ENCODE data around the gene VIT. TPM values are rescaled to one million over a fixed set of nuclear protein-coding genes. Genes with fewer than 3 reads are reported as not detected.
A peak's percentile ranks its signal among the peaks of the same experiment; 100 is the strongest.

VIT gene
- total RNA-seq, 1 donor from 2014 or later: 2.6 TPM

DNA sequence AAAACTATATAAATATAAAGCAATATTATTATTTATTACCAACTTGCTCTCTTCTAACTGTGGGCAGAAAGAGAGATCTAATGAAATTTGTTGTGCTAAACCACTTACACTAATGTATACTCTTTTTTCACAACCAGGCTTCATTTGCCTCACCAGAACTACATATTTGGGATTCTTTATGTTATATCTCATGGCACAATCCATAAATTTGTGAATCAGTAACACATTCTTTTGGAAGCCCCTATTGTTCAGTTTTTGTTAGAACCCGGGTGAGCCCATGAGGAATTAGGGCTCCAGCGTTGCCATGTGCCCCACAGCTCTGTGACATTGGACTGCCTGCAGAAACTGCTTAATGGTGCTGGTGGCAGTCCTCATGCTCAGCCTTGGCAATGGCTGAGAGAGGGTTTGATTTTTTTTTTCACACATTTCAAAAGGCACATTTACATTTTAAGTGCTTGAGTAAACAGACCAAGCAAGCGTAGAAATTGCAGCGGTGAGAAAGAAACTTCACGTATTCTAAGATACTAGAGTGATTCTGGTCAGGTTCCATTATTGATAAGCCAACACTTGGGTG is 15.3 kb downstream of the VIT start:
- ATAC-seq: no peak

DNA sequence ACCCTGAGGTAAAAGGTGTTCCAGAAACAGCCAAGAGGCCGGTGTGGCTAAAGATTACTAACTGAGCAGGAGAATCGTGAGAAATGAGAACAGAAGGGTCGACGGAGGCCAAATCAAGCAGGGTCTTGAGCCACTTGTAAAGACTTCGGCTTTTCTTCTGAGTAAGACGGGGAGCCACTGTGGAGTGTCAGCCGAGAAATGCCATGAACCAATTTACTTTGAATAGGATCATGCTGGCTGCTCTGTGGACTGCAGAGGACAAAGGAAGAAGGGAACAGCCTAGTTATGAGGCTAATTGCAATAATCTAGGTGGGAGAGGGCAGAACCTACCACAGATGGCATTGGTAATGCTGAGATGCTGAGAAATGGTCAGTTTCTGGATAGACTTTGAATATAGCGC is 16.8 kb downstream of the VIT start:
- no peak for ATAC-seq

DNA sequence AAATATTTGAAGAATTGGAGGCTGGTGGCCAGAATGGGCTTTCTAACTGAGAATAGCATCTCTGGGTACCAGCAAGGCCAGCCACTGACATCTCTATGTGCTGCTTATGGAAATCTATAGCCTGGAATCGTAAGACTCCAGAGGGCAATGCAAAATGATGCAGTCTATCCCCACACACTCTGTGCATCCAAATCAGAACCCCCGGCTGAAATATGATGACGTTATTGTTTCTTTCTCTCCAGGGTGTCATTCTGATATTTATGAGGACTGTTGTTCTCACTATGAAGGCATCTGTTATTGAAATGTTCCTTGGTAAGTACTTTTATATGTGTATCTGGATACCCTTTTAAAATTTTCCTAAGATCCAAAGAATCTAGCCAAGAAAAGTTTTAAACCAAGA is 19.6 kb downstream of the VIT start:
- ATAC-seq: no peak

DNA sequence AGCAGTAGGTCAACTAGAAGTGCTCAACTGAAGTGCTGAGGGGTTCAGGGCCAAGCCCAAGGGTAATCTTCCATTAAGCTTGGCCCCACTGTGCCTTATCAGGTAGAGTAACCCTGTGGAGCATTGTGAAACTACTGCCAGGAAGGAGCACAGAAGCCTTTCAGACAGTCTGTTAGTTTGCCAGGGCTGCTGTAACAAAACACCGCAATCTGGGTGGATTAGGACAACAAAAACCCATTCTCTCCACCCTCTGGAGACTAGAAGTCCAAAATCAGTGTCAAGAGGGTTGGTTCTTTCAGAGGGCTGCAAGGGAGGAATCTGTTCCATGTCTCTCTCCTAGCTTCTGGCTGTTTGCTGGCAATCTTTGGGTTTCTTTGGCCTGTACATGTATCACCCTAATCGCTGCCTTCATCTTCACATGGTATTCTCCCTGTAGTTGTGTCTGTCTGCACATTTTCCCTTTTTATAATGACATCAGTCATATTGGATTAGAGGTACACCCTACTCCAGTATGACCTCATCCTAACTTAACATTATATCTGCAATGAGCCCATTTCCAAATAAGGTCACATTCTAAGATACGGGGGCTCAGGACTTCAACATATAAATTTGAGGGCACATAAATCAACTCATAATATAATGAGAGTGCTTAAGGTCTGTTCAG is 21.2 kb downstream of the VIT start:
- no peak for ATAC-seq

DNA sequence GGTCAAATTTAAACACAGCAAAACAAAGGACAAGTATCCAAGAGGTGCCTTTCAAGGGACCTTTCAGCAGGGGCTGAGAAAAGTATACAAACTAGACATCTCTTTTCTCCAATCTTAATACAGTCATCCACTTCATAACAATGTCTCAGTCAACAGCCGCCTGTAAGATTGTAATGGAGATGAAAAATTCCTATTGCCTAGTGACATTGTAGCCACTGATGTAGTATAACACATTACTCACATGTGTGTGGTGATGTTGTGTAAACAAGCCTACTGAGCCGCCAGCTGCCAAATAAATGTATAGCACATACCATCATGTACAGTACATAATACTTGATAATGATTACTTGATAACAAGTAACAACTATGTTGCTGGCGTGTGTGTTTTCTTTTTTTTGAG is 31.0 kb downstream of the VIT start:
- ATAC-seq: no peak

DNA sequence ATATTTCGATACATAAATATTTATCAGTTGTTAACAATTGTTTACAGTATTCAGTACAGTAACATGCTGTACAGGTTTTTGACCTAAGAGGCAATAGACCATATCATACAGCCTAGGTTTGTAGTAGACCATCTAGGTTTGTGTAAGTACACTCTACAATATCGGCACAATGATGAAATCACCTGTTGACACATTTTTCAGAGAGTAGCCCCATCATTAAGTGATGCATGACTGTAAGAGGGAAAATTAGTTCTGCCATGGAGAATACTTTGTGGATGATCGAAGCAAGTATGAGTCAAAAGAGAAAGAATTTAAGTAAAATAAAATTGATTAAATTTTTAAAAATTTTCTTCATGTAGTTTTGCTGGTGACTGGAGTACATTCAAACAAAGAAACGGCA is 32.6 kb downstream of the VIT start:
- no peak for ATAC-seq

DNA sequence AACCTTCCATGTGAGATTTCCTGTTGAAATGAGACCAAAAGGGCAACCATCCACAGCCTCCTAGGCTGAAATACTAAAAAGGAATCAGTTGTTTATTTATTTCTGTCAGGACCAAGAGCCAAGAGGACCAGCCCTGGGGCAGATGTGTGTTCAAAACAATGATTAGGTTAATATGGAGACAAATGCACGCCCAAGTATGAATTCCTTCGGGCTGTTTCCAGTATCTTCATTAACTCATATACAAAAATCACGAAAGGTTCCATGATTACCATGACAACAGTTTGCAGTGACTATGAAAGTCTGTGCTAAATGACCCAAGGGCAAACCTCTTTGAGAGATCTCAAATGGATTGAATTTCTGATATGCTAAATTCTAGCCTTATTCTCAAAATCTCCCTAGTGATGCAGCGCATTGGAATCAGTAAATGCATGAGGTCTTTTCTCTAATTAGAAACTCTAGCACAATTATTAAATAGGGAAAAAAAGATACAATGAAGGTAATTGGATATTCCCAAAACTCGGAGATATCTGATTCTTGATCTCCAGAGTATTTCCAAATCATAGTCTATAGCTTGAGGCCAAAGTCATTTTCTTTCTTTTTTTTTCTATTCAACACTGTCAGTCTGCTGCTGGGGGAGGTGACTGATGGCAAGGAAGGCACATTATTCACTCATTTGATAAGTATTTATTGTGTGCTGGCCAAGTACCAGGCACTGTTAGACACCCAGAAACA is 35.6 kb downstream of the VIT start:
- no peak for ATAC-seq

DNA sequence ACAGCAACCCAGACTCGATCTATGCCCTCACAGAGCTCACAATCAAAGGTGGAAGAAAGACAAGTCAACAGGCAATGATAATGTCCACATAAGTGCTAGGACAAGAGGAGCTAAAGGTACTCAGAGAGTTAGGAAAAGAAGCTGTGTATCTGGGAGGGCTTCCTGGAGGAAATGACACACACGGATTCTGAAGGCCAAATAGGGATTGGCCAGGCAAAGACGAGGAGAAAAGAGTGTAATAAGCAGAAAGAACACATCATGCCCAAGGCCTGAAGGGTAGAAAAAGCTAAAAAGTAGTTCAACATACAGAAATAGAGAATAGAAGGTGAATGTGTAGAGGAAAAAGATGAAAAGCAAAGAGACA is 36.1 kb downstream of the VIT start:
- ATAC-seq: no peak

DNA sequence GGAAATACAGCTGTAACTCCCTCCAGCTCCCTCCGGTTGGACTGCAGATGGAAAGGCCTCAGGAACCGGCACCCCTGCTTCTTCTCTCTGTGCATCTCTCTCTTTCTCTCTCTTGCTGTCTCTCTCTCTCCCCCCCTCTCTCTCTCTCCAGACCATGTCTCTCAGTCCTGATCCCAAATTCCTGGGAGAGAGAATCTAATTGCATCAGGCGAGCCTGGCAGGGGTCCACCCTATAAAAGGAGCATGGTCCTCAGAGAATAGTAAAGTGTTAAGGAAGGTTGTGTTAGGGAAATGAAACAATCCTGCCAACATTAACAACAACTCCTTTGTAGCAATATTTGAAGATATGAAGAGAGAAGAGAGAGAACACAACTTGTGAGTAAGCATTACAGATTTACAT is 36.7 kb downstream of the VIT start:
- no peak for ATAC-seq

DNA sequence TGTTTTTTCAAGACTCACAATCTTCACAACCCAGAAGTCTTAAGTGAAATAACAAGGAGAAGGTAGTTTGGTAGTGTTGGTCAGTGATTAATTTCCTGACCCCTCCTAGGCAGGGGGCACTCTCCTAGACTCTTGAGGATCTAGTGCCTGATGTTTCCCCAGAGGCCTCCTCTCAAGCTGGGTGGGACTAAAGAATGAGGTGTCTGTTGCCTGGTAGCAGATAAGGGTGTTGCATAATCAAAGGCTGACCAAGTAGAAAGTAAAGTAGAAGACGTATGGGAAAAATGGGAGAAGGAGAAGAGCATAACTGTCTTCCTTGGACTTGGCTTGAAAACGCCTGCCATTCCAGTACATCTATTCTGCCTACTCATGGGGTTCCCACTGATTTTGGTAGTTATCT is 37.8 kb downstream of the VIT start:
- no peak for ATAC-seq

DNA sequence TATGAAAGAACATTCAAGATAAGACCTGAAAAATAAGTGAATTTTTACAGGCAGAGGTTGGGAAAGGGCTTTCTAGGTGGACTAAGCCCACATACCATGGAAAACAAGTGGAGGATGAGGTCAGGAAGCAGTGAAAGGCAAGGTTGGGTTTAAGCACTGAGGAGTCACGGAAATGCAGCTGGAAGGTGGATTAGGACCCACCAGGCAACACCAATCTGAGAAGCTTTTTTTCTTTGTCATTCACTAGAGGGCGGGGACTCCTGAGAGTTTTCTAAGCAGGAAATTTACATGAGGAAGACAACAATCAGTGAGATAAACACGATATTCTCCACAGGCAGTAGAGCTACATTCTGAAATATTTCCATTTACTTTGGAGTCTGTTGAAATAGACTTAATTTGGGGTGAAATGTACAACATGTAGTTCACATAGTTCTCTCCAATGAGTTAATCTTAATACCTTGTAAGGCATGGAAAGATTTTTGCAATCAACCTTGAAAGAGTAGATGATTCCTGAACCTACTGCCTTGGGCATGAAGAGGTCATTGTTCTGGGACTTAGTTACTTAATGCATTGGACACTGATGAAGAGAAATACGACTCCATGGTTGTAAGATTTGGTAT is 40.7 kb downstream of the VIT start:
- peak; percentile 75 for ATAC-seq

DNA sequence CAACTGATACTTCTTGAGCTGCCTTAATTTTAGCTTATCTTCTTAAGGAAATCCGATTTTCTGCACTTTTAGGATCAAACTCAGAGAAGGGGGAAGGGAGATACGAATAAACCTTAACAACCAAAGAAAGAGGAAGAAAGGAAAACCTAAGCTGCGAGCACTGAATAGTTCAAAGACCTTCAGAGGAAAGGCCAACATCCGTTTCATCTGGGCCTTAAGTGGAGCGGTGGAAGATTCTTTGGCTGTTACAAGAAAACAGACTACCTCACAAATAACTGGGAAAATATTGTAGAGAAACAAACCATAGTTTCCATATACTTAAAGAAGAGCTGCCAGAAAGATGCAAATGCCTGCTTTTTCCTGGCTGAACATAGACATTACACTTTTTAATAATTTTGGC is 43.6 kb downstream of the VIT start:
- no peak for ATAC-seq

DNA sequence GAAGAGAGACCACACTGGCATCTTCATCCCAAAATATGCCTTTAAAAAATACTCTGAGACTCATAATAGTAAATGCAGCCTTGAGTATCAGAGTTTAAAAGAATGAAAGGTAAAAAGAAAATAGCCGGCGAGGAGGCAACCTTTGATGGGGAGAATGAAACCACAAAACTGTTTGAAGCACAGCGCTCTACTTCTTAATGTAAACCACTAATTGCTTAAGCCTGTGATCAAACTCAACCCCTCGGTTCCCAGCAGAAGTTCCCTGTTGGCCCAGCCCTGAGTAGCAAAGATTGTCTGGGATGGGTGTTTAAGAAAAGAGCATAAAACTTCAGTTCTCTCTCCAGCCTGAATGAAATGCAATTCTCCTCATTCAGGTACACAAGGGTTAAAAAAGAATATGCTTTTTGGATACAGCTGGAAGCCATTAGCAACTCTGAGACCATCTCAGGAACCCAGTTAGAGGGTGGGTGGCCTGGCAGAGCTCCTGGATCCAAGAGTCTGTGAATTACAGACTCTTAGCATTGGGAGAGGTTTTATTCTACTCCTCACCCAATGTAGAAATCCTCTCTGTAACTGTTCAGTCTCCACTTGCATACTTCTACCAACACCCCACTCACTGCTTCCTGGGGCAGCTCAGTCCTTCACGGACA is 44.8 kb downstream of the VIT start:
- ATAC-seq: no peak

DNA sequence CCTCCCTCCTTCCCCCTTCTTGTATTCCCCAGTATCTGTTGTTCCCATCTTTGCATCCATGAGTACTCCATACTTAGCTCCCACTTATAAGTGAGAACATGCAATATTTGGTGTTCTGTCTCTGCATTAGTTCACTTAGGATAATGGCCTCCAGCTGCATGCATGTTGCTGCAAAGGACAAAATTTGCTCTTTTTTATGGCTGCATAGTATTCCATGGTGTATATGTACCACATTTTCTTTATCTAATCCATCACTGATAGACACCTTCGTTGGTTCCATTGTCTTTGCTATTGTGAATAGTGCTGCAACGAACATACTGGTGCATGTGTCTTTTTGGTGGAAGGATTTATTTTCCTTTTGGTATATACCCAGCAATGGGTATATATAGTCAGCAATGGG is 47.4 kb downstream of the VIT start:
- no peak for ATAC-seq

DNA sequence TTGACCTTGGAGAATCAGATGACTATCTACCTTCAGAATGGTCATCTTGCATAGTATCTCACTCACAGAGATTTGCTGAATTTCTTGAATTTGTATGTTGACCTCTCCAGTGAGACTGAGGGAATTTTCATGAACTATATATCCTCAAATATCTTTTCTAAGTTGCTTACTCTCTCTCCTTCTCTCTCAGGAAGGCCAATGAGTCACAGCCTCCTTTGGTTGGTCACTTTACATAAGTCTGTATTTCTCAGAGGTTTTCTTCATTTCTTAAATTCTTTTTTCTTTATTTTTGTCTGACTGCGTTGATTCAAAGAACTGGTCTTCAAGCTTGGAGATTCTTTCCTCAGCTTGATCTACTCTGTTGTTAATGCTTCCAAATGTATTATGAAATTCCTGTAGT is 51.7 kb downstream of the VIT start:
- ATAC-seq: no peak

DNA sequence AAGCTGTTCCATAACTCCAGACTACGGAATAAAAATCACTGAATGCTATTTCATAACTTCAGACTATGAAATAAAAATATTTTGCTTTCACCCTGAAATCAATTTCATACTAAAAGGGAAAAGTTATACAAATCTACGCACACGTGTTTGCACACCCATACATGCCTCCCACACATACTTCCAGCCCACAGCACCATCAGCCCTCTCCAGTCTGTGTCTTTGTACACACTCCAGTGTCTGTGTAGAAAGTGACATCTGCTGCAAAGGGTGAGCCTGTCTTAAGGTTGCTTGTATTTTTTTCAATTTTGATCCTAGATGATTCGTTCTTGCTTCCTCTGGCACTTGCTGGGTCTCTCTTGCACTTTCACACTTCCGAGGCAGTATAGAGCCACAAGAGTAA is 53.6 kb downstream of the VIT start:
- no peak for ATAC-seq

DNA sequence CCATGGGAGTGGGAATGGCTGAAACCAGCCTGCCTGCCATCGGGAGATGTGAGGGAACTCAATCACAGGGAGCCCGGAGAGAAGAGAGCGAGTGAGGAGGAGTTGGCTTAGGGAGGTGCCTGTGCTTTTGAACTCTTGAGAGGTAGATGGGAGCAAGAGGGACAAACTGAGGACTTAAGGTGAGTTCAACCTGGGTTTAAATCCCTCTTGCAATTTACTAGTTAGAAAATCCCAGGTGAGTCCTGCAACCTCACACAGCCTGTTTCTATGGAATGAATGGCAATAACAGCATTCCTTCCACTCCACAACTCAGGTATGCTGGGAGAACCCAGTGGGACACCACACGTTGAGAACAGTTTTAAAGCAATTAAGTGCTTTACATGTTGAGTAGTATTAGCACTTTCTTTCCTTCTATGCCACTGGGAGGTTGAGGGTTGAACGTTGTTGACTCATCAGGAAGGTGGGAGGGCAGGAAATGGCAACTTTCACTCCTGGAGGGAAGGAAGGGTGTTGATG is 57.3 kb downstream of the VIT start:
- no peak for ATAC-seq

DNA sequence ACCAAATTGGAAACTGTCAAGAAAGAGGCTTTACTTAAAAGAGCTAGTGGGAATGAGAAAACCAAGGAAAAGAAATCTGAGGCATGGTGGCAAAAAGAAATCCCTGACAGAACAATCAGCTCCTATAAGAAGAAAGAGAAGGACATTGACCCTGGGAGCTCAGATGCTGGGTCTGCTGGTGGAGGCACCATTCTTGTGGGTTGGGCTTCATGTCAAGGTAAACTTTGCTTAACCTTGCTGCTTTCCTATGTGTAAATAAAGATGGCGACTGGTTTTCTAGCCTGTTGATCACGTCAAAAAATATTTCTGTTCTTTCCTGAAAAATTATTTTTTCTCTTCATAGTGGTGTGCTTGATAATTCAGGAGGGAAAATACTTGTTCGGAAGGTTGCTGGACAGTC is 58.1 kb downstream of the VIT start:
- ATAC-seq: no peak

DNA sequence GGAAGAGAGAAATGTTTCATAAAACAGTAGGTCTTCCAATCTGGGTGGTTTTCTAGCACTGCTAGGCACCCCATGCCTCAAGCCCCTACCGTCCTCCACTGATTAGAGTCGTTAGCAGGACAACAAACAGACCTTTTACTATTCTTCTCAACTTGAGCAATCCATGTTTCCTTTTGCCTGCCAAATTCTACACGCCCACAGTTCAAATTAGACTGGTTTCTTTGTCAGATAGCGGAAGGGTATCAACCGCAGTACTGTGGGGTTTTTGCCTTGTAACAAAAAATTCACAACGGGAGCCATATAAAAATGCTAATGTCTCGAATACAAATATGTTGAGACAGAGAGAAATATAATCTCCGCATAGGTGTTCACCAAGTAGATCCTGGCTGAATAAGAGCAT is 59.9 kb downstream of the VIT start:
- ATAC-seq: no peak

DNA sequence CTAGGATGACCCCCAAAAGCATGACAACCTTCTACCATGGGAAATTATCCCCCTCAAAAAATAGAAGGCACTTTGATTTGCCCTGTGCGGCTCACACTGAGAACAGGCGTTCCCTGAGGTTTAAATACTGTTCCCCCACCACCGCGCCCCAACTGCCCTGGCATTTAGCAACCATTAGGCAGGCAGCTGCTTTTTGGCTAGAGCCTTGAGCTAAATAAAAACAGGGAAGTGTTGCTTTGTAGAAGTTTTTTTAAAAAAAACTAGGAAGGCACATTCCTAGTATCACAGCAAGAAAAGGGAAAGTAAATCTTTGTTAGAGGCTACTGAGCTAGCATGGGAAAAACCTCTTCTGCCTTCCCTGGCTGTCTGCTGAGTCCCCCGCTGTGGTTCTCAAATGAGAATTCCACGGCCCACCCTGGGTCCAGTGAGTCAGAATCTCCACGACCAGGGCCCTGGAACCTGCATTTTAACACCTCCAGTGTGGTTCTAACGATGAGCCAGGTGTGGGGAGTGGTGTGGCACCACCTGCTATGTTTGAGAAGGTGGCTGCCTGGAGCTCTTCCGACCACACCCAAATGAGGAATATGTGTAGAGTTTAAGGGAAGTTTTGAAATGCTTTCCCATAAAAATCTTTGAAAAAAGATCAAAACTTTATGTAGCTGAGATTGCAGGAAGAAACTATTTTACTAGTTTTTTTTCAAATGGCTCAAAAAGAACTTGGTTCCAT is 66.4 kb downstream of the VIT start:
- no peak for ATAC-seq

DNA sequence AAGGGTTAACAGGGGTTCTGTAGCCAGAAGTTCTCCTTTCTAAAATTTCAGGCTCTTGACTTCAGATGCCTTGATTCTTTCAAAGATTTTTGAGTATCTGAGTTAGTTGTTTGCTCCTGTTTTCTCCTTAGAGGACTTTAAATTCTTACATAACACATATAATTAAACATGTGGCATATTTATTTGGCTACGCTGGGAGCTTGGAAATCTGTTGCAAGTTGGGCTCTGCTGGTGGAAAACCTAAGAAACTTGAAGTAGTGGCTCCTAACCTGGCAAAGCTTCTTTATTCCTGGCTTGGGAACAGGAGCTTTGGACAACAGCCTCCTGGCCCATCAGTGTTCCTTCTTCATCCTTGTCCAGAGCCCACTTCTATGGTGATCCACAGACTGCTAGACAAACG is 72.6 kb downstream of the VIT start:
- no peak for ATAC-seq

DNA sequence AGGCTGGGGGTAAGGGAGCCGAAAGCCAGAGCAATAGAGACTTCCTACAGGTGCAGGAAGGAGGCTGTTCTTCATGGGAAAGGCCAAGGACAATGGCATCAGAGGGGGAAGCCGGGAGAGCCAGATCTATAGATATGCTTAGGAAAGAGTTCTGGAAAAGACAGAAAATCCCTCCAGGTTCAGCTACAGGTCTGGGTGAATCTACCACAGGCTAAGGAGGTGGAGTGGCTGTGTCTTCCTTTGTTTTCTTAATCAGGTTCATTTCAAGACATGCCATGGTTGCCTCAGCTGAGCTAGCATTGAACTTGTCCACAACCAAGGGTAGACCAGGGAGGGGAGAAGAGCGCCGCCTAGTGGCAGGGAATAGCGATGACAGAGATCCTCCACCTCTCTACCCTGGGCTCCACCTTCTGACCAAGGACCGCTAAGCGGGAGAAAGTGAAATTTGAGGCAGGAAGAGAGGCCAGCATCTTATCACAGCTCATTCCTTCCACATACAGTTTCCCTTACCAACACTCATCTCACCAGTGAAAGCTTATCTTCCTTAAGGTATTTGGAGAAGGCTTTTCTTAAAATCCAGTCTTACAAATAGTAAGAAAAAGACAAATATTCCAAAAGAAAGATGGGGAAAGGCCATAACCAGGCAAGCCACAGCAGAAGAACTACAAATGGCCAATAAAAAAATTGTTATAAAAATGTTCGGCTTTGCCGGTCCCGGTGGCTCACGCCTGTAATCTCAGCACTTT is 74.2 kb downstream of the VIT start:
- peak; percentile 64 for ATAC-seq
